NOMO-1 (cell line): ENCODE data around the gene ADIRF.
"Not testable (repeated sequence)": the region's sequence is repeated elsewhere in the genome, so short reads cannot be mapped to it uniquely, and the experiment has no call there.

Experiments
- DNase-seq, 2 experiments: peaks; one replicate each; lab custom pipeline; 2025; ENCODE audit not compliant: unreplicated experiment in 2 of 2; lab: John Stamatoyannopoulos, UW

ADIRF gene

DNA sequence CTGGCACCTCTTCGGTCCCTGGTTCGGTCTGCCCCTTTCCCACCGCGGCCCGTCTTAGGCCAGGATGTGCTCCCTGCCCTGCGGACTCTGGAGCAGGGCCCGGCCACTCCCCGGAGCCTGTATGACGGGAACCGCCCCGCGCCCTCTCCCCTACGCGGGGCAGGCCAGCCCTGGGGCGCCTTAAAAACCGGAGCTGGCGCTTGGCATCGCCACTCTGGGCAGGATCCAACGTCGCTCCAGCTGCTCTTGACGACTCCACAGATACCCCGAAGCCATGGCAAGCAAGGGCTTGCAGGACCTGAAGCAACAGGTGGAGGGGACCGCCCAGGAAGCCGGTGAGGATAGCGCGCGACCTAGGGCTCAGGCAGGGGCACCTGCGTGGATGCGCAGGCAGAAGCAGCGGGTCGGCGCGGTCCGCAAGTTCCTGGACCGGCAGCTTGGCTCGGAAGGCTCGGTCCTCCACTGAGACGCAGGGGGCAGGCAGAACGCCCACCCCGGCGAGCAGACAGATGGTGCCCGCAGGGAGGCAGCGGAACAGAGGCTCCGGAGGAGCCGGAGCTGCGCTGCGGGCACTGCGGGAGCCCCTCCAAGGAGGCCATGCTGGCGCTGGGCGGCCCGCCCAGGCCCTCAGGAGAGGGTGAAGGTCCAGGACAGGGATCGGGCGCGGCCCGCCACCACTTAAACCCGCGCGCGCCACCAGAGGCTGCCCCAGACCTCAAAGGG lies at the start of gene ADIRF:
Gene ADIRF, plus strand, starts transcription at position 212 of the 723 bp plus-strand sequence. Its CDS starts 63 bp downstream, at position 275.
- no peak for DNase-seq

DNA sequence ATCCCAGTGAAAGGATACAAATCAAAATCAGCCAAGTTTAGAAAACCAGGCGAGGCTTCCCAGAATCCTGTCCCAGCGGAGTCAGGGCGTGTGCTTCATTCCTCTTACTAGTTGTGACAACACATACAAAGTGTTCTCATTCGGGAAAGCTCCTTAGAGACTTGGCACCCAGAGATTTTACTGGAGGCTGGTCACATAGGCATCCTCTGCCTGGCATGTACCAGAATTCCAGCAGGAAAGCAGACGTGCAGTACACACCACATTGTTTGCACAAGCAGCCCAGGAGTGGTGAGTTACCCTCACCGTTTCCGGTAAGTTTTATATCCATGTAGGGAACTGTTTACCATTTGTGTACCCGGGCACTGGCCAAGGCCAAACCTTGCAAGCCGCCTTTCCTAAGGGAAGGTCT lies 45.7 kb upstream of the ADIRF start:
- no peak for DNase-seq

DNA sequence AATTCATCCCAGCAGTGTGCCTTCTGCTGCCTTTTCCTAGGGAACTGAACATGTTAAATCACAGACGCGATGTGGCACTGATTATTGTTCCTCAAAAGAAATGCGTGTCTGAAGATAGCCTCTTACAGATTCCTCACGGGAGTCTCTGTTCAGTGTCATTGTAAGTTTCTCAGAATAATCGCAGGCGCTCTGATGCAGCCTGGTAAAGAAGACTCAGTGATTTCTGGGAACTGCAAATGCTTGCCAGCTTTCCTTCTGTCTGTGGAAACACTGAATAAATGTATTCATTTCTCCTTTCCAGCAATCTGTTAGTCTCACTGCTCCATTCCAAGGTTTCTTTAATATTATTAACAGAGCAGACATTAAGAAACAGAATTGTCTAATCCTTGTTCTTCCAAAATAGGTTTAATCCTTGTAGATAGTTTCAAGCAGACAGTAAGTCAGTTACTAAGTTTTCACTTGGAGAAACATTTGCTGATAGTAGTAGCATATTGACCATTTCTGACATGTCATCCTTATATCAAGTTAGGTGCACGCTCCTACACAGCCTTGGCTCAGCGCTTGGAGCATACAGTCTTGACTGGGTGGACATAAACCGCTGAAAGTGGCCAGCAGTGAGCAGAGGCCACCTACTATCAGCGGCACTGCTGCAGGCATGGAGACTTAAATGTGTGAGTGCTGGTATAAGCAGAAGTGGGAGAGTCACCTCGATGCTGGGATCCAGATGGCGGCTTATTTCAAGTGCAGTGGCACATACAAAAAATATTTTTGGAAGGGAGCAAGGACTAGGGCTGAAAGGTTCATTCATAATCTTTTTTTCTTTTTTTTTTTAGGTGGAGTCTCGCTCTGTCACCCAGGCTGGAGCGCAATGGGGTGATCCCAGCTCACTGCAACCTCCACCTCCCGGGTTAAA lies 38.6 kb upstream of the ADIRF start:
- DNase-seq, result no peak

DNA sequence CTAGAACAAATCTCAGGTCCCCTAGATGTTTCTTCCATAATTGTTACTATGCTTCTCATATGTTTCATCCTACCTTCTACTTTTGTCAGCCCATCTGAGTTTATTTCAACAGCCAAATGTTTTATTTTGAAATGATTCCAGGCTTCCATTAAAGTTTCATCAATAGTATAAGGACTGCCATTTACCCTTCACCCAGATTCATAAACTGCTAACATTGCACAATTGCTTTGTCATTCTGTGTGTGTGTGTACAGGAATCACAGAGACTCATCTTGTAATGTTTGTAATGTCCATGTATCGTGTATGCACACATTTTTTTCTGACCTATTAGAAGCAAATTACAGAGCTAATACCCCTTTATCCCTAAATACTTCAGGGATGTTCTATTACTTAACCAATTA lies 36.4 kb upstream of the ADIRF start:
- no peak for DNase-seq

DNA sequence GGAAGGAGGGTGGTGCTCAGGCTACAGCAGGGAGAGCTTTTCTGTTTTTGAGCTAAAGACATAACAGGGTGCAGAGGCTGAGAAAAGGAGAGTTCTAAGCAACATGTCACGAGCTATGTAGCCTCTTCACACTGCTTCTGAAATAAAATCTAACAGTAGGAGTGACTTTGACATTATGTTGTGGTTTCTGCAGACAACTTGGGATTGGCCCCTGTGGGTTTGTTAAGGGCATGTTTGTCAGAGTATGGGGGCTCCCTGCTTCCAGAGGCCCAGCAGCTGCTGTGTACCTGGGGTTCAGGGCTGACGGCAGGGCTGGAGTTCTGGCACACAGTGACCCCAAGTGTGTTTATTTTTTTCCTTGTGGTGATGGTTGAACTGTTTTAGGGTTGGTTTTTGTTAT lies 35.6 kb upstream of the ADIRF start:
- DNase-seq, result no peak

DNA sequence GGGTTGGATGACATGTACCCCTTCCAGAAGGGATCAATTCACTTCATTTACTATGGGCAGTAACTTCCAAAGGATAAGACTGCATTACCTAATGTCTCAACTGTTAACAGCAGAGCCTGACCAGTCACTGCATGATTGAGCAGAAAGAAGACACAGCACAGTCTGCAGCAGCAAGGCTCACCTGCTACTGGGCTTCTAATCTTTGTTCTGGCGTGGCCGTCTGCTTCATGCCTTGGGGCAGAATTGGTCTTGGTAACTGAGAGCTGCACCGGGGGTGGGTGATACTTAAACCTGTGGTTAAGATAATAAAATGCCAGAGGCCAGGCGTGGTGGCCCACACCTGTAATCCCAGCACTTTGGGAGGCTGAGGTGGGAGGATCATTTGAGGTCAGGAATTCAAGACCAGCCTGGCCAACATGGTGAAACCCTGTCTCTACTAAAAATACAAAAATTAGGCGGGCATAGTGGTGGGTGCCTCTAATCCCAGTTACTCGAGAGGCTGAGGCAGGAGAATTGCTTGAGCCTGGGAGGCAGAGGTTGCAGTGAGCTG lies 34.0 kb upstream of the ADIRF start:
- not testable (repeated sequence) for DNase-seq

DNA sequence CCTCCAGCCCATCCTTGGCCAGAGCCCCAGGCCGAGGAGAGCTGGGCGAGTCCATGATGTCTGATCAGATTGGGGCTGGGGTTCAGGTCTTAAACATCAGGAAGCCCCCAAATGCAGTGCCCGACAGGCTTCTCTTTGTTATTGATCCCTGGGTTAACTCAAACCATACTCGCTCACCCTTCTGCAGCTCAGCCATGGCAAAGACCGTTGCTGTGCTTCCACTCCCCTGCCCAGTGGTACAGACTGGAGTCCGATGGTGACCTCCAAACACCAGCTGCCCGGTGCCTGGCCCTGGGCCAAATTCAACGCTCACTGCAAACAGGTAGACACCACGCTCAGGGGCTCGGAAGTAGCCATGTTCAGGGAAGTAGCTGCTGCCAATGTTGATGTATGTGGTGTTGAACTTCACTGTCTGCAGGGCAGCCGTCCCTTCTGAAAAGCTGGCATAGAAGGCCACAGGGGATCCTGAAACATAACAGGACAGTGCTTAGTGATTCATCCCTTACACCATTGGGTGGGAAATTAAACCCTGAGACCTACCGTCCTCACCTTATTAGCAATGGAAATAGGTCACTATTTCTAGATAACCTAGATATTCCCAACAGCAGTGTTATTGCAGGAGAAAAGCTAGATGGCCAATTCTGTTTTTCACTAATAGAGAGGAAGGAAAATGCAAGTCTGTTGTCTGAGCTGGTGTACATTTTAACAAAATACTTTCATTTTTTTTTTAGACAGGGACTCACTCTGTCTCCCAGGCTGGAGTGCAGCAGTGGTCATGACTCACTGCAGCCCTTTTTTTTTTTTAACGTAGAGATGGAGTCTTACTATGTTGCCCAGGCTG lies 31.4 kb upstream of the ADIRF start:
- no peak for DNase-seq

DNA sequence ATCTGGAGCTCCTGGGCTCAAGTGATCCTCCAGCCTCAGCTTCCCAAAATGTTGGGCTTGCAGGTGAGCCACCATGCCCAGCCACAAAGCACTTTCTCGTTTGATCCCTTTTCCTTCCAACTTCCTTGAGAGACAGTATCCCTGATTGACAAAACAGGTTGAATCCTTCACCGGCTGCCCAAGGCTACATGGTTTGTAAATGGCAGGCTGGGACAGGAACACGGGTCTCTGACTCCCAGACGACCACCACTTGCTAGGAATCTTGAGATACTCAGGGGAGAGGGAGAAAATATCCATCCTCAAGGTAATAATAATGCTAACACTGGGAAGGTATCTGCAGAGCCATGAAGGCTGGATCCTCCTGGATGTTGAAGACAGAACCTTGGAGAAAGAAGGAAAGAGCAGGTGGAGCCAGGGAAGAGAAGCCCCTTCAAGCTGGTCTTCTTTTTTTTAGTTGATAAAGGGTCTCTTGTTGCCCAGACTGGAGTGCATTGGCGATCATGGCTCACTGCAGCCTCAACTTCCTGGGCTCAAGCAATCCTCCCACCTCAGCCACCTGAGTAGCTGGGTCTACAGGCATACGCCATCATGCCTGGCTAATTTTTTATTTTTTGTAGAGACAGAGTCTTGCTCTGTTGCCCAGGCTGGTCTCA lies 30.7 kb upstream of the ADIRF start:
- DNase-seq, result no peak

DNA sequence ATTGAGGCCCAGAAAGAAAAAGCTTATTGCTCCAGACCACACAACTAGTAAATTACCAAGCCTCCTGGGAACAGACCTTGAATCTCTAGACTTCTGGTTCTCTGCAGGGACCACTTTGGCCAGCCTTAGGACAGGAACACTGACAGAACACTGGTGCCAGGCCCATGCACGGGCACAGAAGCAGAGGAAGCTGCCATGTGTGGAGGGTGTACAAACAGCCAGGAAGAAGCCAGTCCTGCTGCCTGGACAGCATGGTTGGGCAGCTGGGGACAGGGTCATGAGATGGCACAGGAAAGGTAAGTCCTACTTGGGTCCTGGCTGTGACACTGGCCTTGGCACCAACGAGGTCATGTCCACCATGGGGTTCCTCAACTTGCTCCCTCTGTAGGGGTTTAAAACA lies 30.0 kb upstream of the ADIRF start:
- DNase-seq, result no peak

DNA sequence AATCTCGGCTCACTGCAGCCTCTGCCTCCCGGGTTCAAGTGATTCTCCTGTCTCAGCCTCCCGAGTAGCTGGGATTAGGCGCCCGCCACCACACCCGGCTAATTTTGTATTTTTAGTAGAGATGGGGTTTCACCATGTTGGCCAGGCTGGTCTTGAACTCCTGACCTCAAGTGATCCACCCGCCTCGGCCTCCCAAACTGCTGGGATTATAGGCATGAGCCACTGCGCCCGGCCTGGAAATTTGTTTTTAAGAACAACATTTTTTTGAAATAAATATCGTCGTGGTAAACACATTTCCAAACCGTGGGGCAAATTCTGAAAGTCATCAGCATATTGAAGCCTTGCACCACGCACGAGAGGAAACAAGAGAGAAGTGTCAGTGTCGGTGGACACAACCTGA lies 28.2 kb upstream of the ADIRF start:
- DNase-seq, result not testable (repeated sequence)

DNA sequence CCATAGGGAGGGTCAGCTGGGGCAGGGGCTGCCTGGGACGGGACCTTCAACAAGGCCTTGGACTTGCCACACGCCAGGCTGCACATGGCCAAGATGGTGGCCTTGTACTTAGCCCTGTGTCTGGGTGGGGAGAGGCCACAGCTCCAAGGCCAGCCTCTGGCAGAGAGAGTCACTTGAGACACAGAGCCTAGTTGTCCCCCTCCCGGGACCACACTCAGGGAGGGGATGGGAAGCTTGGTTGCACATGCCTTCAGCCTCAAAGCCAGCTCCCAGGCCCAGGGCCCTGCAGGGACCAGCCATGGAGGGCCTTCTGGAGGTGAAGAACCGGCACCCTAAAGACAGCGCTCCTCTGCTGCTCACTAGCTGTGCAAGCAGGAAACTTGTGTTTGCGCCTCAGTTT lies 27.6 kb upstream of the ADIRF start:
- DNase-seq, result no peak

DNA sequence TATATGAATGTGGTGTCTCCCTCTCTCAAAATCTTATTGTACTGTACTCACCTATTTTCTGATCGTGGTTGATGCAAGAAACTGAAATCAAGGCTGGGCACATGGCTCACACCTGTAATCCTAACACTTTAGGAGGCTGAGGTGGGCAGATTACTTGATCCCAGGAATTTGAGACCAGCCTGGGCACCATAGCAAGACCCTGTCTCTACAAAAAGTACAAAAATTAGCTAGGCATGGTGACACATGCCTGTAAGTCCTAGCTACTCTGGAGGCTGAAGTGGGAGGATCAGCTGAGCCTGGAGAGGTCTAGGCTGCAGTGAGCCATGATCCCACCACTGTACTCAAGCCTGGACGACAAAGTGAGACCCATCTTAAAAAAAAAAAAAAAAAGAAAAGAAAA lies 26.9 kb upstream of the ADIRF start:
- DNase-seq, result no peak

DNA sequence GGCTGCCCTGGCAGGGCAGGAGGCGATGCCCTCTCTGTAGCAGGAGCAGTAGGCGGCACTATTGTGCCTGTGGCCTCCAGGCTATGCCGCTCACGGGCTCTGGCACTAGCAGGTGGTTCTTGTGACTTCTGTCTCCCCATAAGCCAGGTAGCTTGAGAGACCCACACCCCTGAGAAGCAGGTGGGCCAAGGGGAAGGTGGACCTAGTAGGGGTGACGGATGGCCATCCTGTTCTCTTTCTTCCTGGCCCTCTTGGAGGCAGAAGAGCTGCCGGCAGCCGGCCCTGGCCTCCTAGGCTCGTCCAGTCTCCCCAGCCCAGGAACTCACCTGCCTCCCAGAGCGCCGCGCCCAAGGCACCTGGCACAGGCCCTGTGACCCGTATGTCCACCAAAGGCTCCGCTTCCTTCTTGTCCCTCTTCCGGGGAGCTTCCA lies 26.3 kb upstream of the ADIRF start:
- no peak for DNase-seq

DNA sequence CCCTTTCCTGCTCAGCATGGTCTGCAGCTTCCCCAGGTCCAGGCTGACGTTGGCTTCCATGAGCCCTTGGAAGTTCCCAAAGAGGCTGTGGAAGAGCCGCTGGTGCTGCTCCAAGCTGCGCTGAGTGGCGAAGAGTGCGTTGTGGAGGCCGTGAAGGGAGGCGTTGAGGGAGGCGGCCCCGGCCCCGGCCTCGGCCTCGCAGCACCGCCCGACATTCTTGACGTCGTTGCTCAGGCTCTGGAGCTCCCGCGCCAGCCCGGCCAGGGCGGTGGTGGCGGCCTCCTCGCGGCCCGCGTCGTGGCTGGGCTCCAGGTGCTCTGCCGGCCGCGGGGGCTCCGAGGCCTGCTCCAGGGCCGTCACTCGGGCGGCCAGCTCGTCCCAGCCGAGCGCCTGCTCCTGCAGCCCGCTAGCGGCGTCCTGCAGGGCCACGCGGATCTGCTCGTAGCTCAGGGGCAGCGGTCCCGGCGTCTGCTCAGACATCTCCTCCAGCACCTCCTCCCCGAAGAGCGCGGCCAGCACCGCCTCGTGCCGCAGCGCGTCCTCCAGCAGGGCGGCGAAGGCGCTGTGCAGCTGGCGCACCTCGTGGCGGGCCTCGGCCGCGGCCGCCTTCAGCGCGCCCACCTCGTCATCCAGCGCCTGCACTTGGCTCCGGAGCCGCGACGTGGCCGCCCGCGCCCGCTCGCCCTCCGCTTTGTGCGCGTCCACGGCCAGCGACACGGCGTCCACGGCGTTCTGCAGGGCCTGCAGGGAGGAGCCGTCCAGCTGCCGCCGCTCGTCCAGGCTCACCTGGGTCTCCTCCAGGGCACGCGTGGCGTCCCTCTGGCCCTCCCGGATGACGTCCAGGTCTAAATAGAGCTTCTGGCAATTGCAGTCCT lies 25.6 kb upstream of the ADIRF start:
- no peak for DNase-seq

DNA sequence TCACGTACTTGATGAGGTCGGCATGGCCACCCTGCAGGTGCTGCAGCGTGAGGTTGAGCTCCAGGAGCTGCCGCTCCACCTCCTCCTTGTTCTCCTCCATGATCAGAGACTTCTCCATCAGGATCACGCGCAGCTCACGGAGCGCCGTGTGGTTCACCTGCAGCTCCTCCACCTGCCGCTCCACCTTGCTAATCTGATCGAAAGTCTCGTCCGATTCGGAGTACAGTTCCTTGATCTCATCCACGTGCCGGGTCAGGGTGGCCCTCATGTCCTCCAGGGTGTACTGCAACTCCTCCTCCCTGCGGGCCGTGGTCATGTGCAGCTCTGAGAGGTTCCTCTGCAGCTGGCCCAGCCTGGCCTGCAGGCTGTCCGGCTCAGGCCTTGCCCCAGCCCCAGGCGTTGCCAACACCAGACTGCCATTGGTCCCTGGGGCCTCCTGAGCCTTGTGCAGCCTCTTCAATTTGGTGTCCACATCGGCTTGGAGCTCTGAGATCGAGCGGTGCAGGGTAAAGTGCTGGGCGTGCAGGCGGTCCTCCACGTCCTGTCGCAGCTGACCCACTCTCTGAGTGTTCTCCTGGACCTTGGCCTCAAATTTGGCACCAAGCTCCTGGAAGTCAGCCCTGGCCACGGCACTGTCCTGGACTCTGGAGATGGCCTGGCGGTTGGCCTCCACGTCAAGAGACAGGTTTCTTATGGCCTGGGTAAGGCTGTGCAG lies 24.8 kb upstream of the ADIRF start:
- no peak for DNase-seq

DNA sequence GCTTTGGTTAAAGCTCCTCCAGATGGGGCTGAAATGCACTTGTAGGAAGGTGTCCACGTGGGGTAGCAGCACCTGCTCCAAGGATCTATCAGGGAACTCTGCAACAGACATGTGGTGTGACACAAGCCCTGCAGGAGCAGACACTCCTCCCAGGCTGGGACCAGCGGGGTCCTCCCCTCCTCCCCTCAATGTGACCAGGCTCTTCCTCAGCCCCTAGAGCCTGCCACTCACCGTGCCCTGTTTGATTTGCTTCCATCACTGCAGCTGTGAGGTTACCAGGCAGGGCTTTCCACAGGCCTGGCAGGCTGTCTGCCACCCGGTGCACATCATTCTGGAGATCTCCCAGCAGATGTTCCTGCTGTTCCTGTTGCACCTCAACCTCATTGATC lies 24.3 kb upstream of the ADIRF start:
- no peak for DNase-seq

DNA sequence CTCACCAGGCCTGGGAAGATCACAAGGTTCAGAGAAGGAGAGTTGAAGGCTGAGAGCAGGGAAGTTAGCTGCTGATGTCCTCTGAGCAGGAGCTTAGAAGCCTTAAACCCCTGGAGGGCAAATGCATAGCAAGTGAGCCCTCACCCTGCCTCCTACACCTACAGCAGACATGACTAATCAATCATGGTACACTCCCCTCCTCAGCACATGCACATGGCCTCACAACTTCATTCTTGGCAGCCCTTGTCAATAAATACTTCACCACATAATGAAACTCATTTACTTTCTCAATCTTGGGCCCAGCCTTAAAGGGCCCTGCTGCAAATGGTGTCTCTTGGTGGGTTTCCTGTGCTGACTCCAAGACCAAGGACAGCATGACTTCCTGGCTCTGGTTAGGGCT lies 23.8 kb upstream of the ADIRF start:
- no peak for DNase-seq

DNA sequence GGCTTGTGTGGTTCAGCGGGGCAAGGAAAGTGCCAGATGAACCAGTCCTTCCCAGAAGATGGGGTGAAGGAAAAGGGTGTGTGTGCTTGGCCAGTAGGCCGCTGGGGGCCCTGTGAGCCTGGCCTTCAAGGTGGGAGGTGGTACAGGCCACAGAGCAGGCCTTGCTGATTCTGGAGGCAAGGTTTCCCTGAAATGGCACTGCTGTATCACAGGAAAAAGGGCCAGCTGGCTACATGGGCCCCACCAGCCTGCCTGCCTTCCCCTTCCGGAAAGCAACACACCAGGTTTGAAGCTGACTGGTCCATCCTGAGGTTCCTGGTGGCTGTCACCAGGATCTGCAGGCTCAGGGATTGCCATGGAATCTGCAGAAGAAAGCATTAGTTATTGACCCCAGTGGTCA lies 23.4 kb upstream of the ADIRF start:
- no peak for DNase-seq
